OCI-LY7 (cell line): ENCODE data around the gene PARVB. TPM values are rescaled to one million over a fixed set of nuclear protein-coding genes. Genes with fewer than 3 reads are reported as not detected.

Experiments
- BruUV-seq: library from RNA; stranded (reverse); fragments of 400-500 nt; replicated peaks from 2 replicates; lab custom pipeline; 2021; lab: Mats Ljungman, UMichigan
- CTCF ChIA-PET: fragments of 300-600 bp; sonication (Branson Sonifier 250); formaldehyde crosslinking; loops from one replicate; lab custom pipeline; 2022; ENCODE audit warnings: antibody characterized with exemption; ENCODE audit not compliant: unreplicated experiment; lab: Charles Lee
- POLR2A ChIA-PET: fragments of 300-600 bp; sonication (Branson Sonifier 250); formaldehyde crosslinking; loops from one replicate; lab custom pipeline; 2022; ENCODE audit warnings: antibody characterized with exemption; lab: Charles Lee
- DNase-seq: peaks from one replicate; pipeline ENCODE4 v3.0.0-alpha.2; 2015; ENCODE audit warnings: low spot score
- H2AFZ ChIP-seq: fragments of 200-600 bp; sonication (generic), shearing (Covaris generic); 2 replicates; pipeline ENCODE4 v1.6.1; 2014; ENCODE audit warnings: mild to moderate bottlenecking, antibody characterized with exemption, low read length, moderate library complexity
- H3K27ac ChIP-seq: fragments of 200-600 bp; sonication (generic); 2 replicates; pipeline ENCODE4 v1.5.1; 2014; ENCODE audit warnings: mixed run types, low read depth, mild to moderate bottlenecking, moderate library complexity, low read length, inconsistent platforms; ENCODE audit not compliant: poor library complexity, severe bottlenecking
- H3K36me3 ChIP-seq: fragments of 200-600 bp; sonication (generic); 2 replicates; pipeline ENCODE4 v1.6.1; 2014; ENCODE audit warnings: mild to moderate bottlenecking, antibody characterized with exemption, low read length, moderate library complexity, mixed read lengths; ENCODE audit not compliant: insufficient read depth
- H3K4me1 ChIP-seq: fragments of 200-600 bp; sonication (generic); 2 replicates; pipeline ENCODE4 v1.5.1; 2014; ENCODE audit warnings: mild to moderate bottlenecking, low read length; ENCODE audit not compliant: insufficient read depth, poor library complexity, severe bottlenecking
- H3K4me2 ChIP-seq: fragments of 200-600 bp; sonication (generic); 2 replicates; pipeline ENCODE4 v1.6.1; 2014; ENCODE audit warnings: mild to moderate bottlenecking, low read length
- H3K4me3 ChIP-seq: fragments of 200-600 bp; sonication (generic); 2 replicates; pipeline ENCODE4 v1.5.1; 2014; ENCODE audit warnings: mild to moderate bottlenecking, low read depth, low read length; ENCODE audit not compliant: poor library complexity, severe bottlenecking
- H3K79me2 ChIP-seq: fragments of 200-600 bp; sonication (generic); 2 replicates; pipeline ENCODE4 v1.6.1; 2016; ENCODE audit warnings: low read depth, mild to moderate bottlenecking, low read length, moderate library complexity, mixed read lengths; ENCODE audit not compliant: insufficient read depth
- H3K9me2 ChIP-seq: fragments of 200-600 bp; sonication (generic); 2 replicates; pipeline ENCODE4 v1.6.1; 2016; ENCODE audit warnings: mild to moderate bottlenecking, low read length, mixed read lengths; ENCODE audit not compliant: insufficient read depth
- H3K9me3 ChIP-seq: fragments of 200-600 bp; sonication (generic); 2 replicates; pipeline ENCODE4 v1.6.1; 2014; ENCODE audit warnings: mild to moderate bottlenecking, mixed run types, low read length, mixed read lengths
- H4K20me1 ChIP-seq: fragments of 200-600 bp; sonication (generic); 2 replicates; pipeline ENCODE4 v1.6.1; 2014; ENCODE audit warnings: mild to moderate bottlenecking, antibody characterized with exemption, low read length, moderate library complexity, mixed read lengths; ENCODE audit not compliant: insufficient read depth
- CTCF ChIP-seq: fragments of 200-600 bp; sonication (generic); conservative IDR thresholded peaks from 2 replicates; pipeline ENCODE4 v1.5.1; 2014; ENCODE audit warnings: mild to moderate bottlenecking, antibody characterized with exemption, low read length, moderate library complexity, mixed read lengths
- EZH2phosphoT487 ChIP-seq: fragments of 200-600 bp; sonication (generic); IDR thresholded peaks from 2 replicates; pipeline ENCODE4 v1.6.1; 2018; ENCODE audit warnings: low read depth, borderline replicate concordance, mild to moderate bottlenecking, mixed run types, antibody characterized with exemption, low read length, moderate library complexity, mixed read lengths
- intact Hi-C: fragments of 100-400 bp; cut with micrococcal nuclease; formaldehyde crosslinking; loops from one replicate; pipeline ENCODE4 v1.10.0; 2022; ENCODE audit not compliant: unreplicated experiment
- total RNA-seq, 2 experiments: library from RNA; depleted of rRNA in 1 of 2; stranded (reverse); fragments of >200 nt in 1 of 2; shearing (Covaris generic) in 1 of 2; gene quantifications; 2 replicates each; pipeline ENCODE4 v1.2.3, GENCODE V29; 2014 to 2022

The PARVB gene
- total RNA-seq, 2 experiments from 2014 or later, result 0.34 TPM; not detected in 1

GRCh38 chr22:44018594-44018993 lies 5.5 kb upstream of the PARVB start:
- intact Hi-C loops, result no loop called here
- H3K36me3 ChIP-seq, result no peaks in the 10 kb centered on the region
- no peak overlapping the region for H3K4me3 ChIP-seq
- no peak overlapping the region for H2AFZ ChIP-seq
- ChIA-PET POLR2A (no interaction called here), CTCF (no interaction called here)
- H3K4me2 ChIP-seq, result no peak overlapping the region
- BruUV-seq, result no TSS peak
- H3K27ac ChIP-seq, result no peak overlapping the region
- H3K4me1 ChIP-seq, result no peaks in the 10 kb centered on the region
- no peak for DNase-seq
- no peaks in the 10 kb centered on the region for H3K9me2 ChIP-seq
- no peak for TF ChIP-seq EZH2phosphoT487
- TF ChIP-seq CTCF, result no peak
- H3K9me3 ChIP-seq, result no peaks in the 10 kb centered on the region
- H3K79me2 ChIP-seq, result no peaks in the 10 kb centered on the region
- no peaks in the 10 kb centered on the region for H4K20me1 ChIP-seq

- Histone ChIP-seq H3K27ac (no peak overlapping the region), H3K4me3 (no peak overlapping the region), H3K9me3 (no peaks in the 10 kb centered on the region), H3K79me2 (no peaks in the 10 kb centered on the region), H2AFZ (no peak overlapping the region), H3K4me2 (no peak overlapping the region), H4K20me1 (no peaks in the 10 kb centered on the region), H3K9me2 (no peaks in the 10 kb centered on the region), H3K36me3 (no peaks in the 10 kb centered on the region), H3K4me1 (no peaks in the 10 kb centered on the region)
- ChIA-PET POLR2A (no interaction called here), CTCF (no interaction called here)
- TF ChIP-seq CTCF, result no peak
- TF ChIP-seq EZH2phosphoT487, result no peak
- no peak for DNase-seq
- BruUV-seq, result no TSS peak
- intact Hi-C loops, result no loop called here
These were observed 4.7 kb upstream of the PARVB start for GRCh38 chr22:44019416-44019815.

- no peaks in the 10 kb centered on the region for H4K20me1 ChIP-seq
- no peak overlapping the region for H3K4me3 ChIP-seq
- ChIA-PET CTCF (no interaction called here), POLR2A (no interaction called here)
- no peaks in the 10 kb centered on the region for H3K36me3 ChIP-seq
- H3K4me2 ChIP-seq, result no peak overlapping the region
- intact Hi-C loops, result no loop called here
- no peak for DNase-seq
- TF ChIP-seq EZH2phosphoT487 (no peak), CTCF (no peak)
- no peak overlapping the region for H2AFZ ChIP-seq
- H3K9me3 ChIP-seq, result no peaks in the 10 kb centered on the region
- BruUV-seq, result no TSS peak
- no peak overlapping the region for H3K27ac ChIP-seq
- H3K79me2 ChIP-seq, result no peaks in the 10 kb centered on the region
- H3K9me2 ChIP-seq, result no peaks in the 10 kb centered on the region
- no peaks in the 10 kb centered on the region for H3K4me1 ChIP-seq
These were observed 4.3 kb upstream of the PARVB start for GRCh38 chr22:44019846-44020245.
